ENCODE measurements around the gene ACADVL. TPM values are rescaled to one million over a fixed set of nuclear protein-coding genes. Genes with fewer than 3 reads are reported as not detected.

Gene ACADVL
- total and polyA plus RNA-seq, 9 donors = 277 to 638 (median 374) TPM

GRCh38 chr17:7183433-7184090 lies 36.2 kb upstream of the ACADVL start:
- Histone ChIP-seq H3K27me3 (no peaks in the 10 kb centered on the region), H3K27ac (no peak overlapping the region), H3K36me3 (no peaks in the 10 kb centered on the region), H3K4me1 (ENCODE audit: insufficient read depth) (no peaks in the 10 kb centered on the region), H3K9me3 (no peaks in the 10 kb centered on the region), H3K4me3 (no peak overlapping the region)
- 79 to 83% (median 82%) methylated on average over 7 of the region's 7 CpGs for WGBS, 3 donors
- intact Hi-C loops (cut with DNase I) = no loop called here
- no peak for DNase-seq
- no peak for TF ChIP-seq CTCF (IDR thresholded peaks at IDR 0.05)
- TF ChIP-seq POLR2A (IDR thresholded peaks at IDR 0.05) = no peak
- no peak for TF ChIP-seq EP300 (IDR thresholded peaks at IDR 0.05)

GRCh38 chr17:7184091-7184488 lies 35.6 kb upstream of the ACADVL start:
- no peak for TF ChIP-seq EP300 (IDR thresholded peaks at IDR 0.05)
- TF ChIP-seq CTCF (IDR thresholded peaks at IDR 0.05) = no peak
- no peak for TF ChIP-seq POLR2A (IDR thresholded peaks at IDR 0.05)
- intact Hi-C loops (cut with DNase I) = no loop called here
- 70 to 77% (median 73%) methylated on average over 14 of the region's 14 CpGs for WGBS, 3 donors
- Histone ChIP-seq H3K27ac (no peak overlapping the region), H3K4me3 (no peak overlapping the region), H3K9me3 (no peaks in the 10 kb centered on the region), H3K4me1 (ENCODE audit: insufficient read depth) (no peaks in the 10 kb centered on the region), H3K36me3 (no peaks in the 10 kb centered on the region), H3K27me3 (no peaks in the 10 kb centered on the region)
- DNase-seq = peak in 1 of 5 donors; percentile 42

- no peaks in the 10 kb centered on the region for H3K36me3 ChIP-seq
- intact Hi-C loops (cut with DNase I) = no loop called here
- no peak for TF ChIP-seq CTCF (IDR thresholded peaks at IDR 0.05)
- TF ChIP-seq EP300 (IDR thresholded peaks at IDR 0.05) = no peak
- TF ChIP-seq POLR2A (IDR thresholded peaks at IDR 0.05) = no peak
- no peak overlapping the region for H3K27ac ChIP-seq
- no peak overlapping the region for H3K4me3 ChIP-seq
- peak in 1 of 5 donors; percentile 22 for DNase-seq
- WGBS, 3 donors = 72 to 79% (median 76%) methylated on average over 6 of the region's 6 CpGs
- H3K9me3 ChIP-seq = no peaks in the 10 kb centered on the region
- H3K27me3 ChIP-seq = no peaks in the 10 kb centered on the region
- H3K4me1 ChIP-seq (ENCODE audit: insufficient read depth) = no peaks in the 10 kb centered on the region
These were observed 35.1 kb upstream of the ACADVL start for GRCh38 chr17:7184647-7185046.

- WGBS, 3 donors = 56 to 65% (median 56%) methylated on average over 7 of the region's 7 CpGs
- H3K27ac ChIP-seq = no peak overlapping the region
- H3K27me3 ChIP-seq = no peaks in the 10 kb centered on the region
- no peaks in the 10 kb centered on the region for H3K9me3 ChIP-seq
- H3K4me3 ChIP-seq = no peak overlapping the region
- TF ChIP-seq CTCF (IDR thresholded peaks at IDR 0.05) (no peak), POLR2A (IDR thresholded peaks at IDR 0.05) (no peak), EP300 (IDR thresholded peaks at IDR 0.05) (no peak)
- H3K4me1 ChIP-seq (ENCODE audit: insufficient read depth) = no peaks in the 10 kb centered on the region
- no peak for DNase-seq
- intact Hi-C loops (cut with DNase I) = no loop called here
- no peaks in the 10 kb centered on the region for H3K36me3 ChIP-seq
These were observed 33.5 kb upstream of the ACADVL start for GRCh38 chr17:7186241-7186640.

Data from ovary (tissue), 9 donors.